Suprapubic skin (tissue), 4 donors: ENCODE data around the gene TOLLIP.

Experiments used
- CTCF ChIP-seq, 2 donors: fragments of 200-600 bp in 1 of 2; fragments of 450-650 bp in 1 of 2; sonication (generic) in 1 of 2; IDR thresholded peaks; one replicate each; pipeline ENCODE4 v1.5.1; 2016 to 2019; ENCODE audit warnings: antibody characterized with exemption in 2 of 2, mild to moderate bottlenecking in 1 of 2, moderate library complexity in 1 of 2
- EP300 ChIP-seq: sonication (generic); formaldehyde crosslinking; IDR thresholded peaks from one replicate; pipeline ENCODE4 v1.6.1; 2017; ENCODE audit warnings: antibody characterized with exemption
- POLR2A ChIP-seq, 2 donors: fragments of 450-650 bp; IDR thresholded peaks; one replicate each; pipeline ENCODE4 v1.6.1; 2017; ENCODE audit warnings: antibody characterized with exemption in 2 of 2, mild to moderate bottlenecking in 2 of 2, moderate library complexity in 2 of 2
- POLR2AphosphoS5 ChIP-seq, 3 donors: sonication (generic); formaldehyde crosslinking; IDR thresholded peaks; one replicate each; pipeline ENCODE4 v1.6.1; 2017; ENCODE audit warnings: antibody characterized with exemption in 3 of 3

DNA sequence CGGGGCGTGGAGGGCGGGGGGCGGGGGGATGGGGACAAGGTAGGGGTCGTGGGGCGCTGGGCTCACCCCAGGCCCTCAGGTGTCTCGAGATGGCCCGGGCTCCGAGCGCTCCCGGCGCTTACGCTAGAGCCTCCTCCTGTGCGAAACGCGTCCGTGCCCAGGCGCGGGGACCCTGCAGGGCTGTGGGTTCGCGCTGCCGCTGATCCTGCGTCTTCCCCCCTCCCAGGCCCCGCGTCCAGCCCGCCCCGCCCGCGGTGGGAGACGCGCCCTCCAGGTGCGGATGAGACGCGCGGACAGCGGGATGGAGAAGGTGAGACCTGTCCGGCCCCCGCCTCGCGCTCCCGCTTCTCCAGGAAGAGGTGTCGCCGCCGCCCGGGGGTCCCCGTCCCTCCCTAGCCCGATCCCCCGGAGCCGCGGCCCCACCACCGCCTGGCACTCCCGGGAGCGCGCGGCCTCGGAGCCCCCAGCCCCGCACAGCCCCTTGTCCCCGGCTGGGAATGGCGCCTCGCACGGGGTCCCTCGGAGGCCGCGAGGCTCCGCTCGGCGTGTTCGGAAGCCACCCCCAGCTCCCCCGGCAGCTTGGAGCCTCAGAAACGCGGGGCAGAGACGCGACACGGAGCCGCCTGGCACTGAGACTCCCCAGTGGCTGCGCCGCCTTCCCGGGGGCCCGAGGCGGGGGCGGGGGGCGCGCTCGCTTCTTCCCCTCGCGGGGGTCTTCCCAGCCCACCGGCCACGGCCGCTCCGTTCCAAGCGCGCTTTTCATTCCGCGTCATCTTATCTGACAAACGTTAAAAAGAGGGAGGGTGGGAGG is 27.6 kb upstream of the TOLLIP start:
- no peak for TF ChIP-seq CTCF (IDR thresholded peaks at IDR 0.05)
- TF ChIP-seq POLR2A (IDR thresholded peaks at IDR 0.05): no peak
- no peak for TF ChIP-seq POLR2AphosphoS5 (IDR thresholded peaks at IDR 0.05)
- no peak for TF ChIP-seq EP300
